Fibroblast of the conjunctiva (primary cell): ENCODE results near the gene ASGR2.
"Not testable (repeated sequence)": the region's sequence is repeated elsewhere in the genome, so short reads cannot be mapped to it uniquely, and the experiment has no call there.

Source experiments
- DNase-seq: peaks from one replicate; pipeline ENCODE4 v3.0.0-alpha.2; 2010; ENCODE audit warnings: low read depth

ASGR2 gene

GRCh38 chr17:7124923-7125322 is 10.3 kb upstream of the ASGR2 start:
- no peak for DNase-seq

- no peak for DNase-seq
These were observed 9.2 kb upstream of the ASGR2 start for GRCh38 chr17:7123844-7124243.

GRCh38 chr17:7122381-7122780 is 7.8 kb upstream of the ASGR2 start:
- peak; percentile 8 for DNase-seq

- not testable (repeated sequence) for DNase-seq
These were observed 6.0 kb upstream of the ASGR2 start for GRCh38 chr17:7120635-7121034.

GRCh38 chr17:7120123-7120522 is 5.5 kb upstream of the ASGR2 start:
- DNase-seq: no peak

GRCh38 chr17:7119314-7119713 is 4.7 kb upstream of the ASGR2 start:
- no peak for DNase-seq

- no peak for DNase-seq
These were observed 423 bp upstream of the ASGR2 start for GRCh38 chr17:7114875-7115614.

GRCh38 chr17:7113273-7114071 is 1.1 kb downstream of the ASGR2 start:
- no peak for DNase-seq

- no peak for DNase-seq
These were observed 2.0 kb downstream of the ASGR2 start for GRCh38 chr17:7112510-7113108.

- DNase-seq: no peak
These were observed 2.7 kb downstream of the ASGR2 start for GRCh38 chr17:7111784-7112509.

GRCh38 chr17:7110617-7111306 is 3.9 kb downstream of the ASGR2 start:
- no peak for DNase-seq

- no peak for DNase-seq
These were observed 4.9 kb downstream of the ASGR2 start for GRCh38 chr17:7109461-7110322.

GRCh38 chr17:7108981-7109380 is 5.6 kb downstream of the ASGR2 start:
- no peak for DNase-seq

- no peak for DNase-seq
These were observed 6.1 kb downstream of the ASGR2 start for GRCh38 chr17:7108560-7108925.

GRCh38 chr17:7107795-7108559 is 6.6 kb downstream of the ASGR2 start:
- no peak for DNase-seq

GRCh38 chr17:7107012-7107754 is 7.4 kb downstream of the ASGR2 start:
- no peak for DNase-seq

- no peak for DNase-seq
These were observed 12.2 kb downstream of the ASGR2 start for GRCh38 chr17:7102421-7102820.

GRCh38 chr17:7101531-7101930 is 13.1 kb downstream of the ASGR2 start:
- DNase-seq: no peak

- not testable (repeated sequence) for DNase-seq
These were observed 13.8 kb downstream of the ASGR2 start for GRCh38 chr17:7100641-7101379.
